Endothelial cell of umbilical vein (primary cell): ENCODE results near the gene MID2. TPM values are rescaled to one million over a fixed set of nuclear protein-coding genes. Genes with fewer than 3 reads are reported as not detected.

Experiments used
- BruUV-seq: library from RNA; stranded (reverse); fragments of 400-500 nt; replicated peaks from 2 replicates; lab custom pipeline; 2021; lab: Mats Ljungman, UMichigan
- CTCF ChIA-PET: fragments of 300-600, 350-600 bp; sonication (Branson Sonifier 250); formaldehyde crosslinking; loops from one replicate; lab custom pipeline; 2021; ENCODE audit warnings: antibody characterized with exemption, inconsistent platforms; lab: Charles Lee
- POLR2A ChIA-PET: fragments of 300-600, 350-600 bp; sonication (Branson Sonifier 250); formaldehyde crosslinking; loops from one replicate; lab custom pipeline; 2021; ENCODE audit warnings: antibody characterized with exemption, inconsistent platforms; lab: Charles Lee
- DNase-seq: peaks from one replicate; pipeline ENCODE4 v3.0.0-alpha.2; 2011; ENCODE audit warnings: low read depth, low spot score
- FAIRE-seq: peaks from 2 replicates; lab custom pipeline; 2011; peaks lifted over from hg19 to GRCh38; lab: Jason Lieb, UNC
- H2AFZ ChIP-seq: 2 replicates; pipeline ENCODE4 v1.6.0; 2012; ENCODE audit warnings: low read depth, low read length, control low read depth, inconsistent platforms
- H3K27ac ChIP-seq: 2 replicates; pipeline ENCODE4 v1.5.1; 2011; ENCODE audit warnings: low read depth, mild to moderate bottlenecking, control low read depth, low read length, moderate library complexity; ENCODE audit not compliant: insufficient read depth
- H3K27me3 ChIP-seq, 2 experiments: 2 replicates each; pipeline versions ENCODE4 v1.6.0 to v1.6.1; 2011; ENCODE audit warnings: low read length in 2 of 2, mixed read lengths in 1 of 2; ENCODE audit not compliant: control insufficient read depth in 2 of 2, insufficient read depth in 2 of 2
- H3K36me3 ChIP-seq, 2 experiments: 2 replicates in 1 of 2; 3 replicates in 1 of 2; pipeline ENCODE4 v1.5.1; 2011; ENCODE audit warnings: low read length in 2 of 2, mild to moderate bottlenecking in 1 of 2, moderate library complexity in 1 of 2; ENCODE audit not compliant: control insufficient read depth in 2 of 2, insufficient read depth in 2 of 2; ENCODE audit errors: extremely low read depth in 1 of 2
- H3K4me1 ChIP-seq: 3 replicates; pipeline ENCODE4 v1.5.1; 2011; ENCODE audit warnings: mild to moderate bottlenecking, low read length; ENCODE audit not compliant: control insufficient read depth, insufficient read depth; ENCODE audit errors: extremely low read depth
- H3K4me2 ChIP-seq: 2 replicates; pipeline ENCODE4 v1.6.1; 2011; ENCODE audit warnings: low read length, control low read depth, mixed read lengths; ENCODE audit not compliant: insufficient read depth
- H3K4me3 ChIP-seq, 3 experiments: fragments of 200-600 bp in 1 of 3; sonication (generic), shearing (Covaris generic) in 1 of 3; replicated peaks in 1 of 3; 2 replicates each; pipeline ENCODE4 v1.5.1; 2011 to 2016; ENCODE audit warnings: control low read depth in 3 of 3, low read length in 3 of 3, mild to moderate bottlenecking in 2 of 3, inconsistent platforms in 1 of 3, low read depth in 1 of 3, moderate library complexity in 1 of 3; ENCODE audit not compliant: insufficient read depth in 1 of 3
- H3K79me2 ChIP-seq: 2 replicates; pipeline ENCODE4 v1.6.0; 2012; ENCODE audit warnings: low read length, inconsistent platforms; ENCODE audit not compliant: control insufficient read depth, insufficient read depth
- H3K9ac ChIP-seq: replicated peaks from 2 replicates; pipeline ENCODE3; 2011; ENCODE audit warnings: low read length, control low read depth; ENCODE audit not compliant: insufficient read depth; ENCODE audit errors: extremely low read depth
- H3K9me1 ChIP-seq: replicated peaks from 3 replicates; pipeline ENCODE4 v1.6.0; 2011; ENCODE audit warnings: mild to moderate bottlenecking, low read length; ENCODE audit not compliant: control insufficient read depth, insufficient read depth; ENCODE audit errors: extremely low read depth
- H3K9me3 ChIP-seq: replicated peaks from 2 replicates; pipeline ENCODE4 v1.5.1; 2012; ENCODE audit warnings: low read length, inconsistent platforms; ENCODE audit not compliant: control insufficient read depth, insufficient read depth
- H4K20me1 ChIP-seq: replicated peaks from 2 replicates; pipeline ENCODE3; 2011; ENCODE audit warnings: mild to moderate bottlenecking, low read length; ENCODE audit not compliant: control insufficient read depth, insufficient read depth; ENCODE audit errors: extremely low read depth
- CTCF ChIP-seq, 2 donors: IDR thresholded peaks; 1 replicate in 1 of 2; 2 replicates in 1 of 2; pipeline ENCODE4 v1.5.1; 2011; ENCODE audit warnings: low read length in 2 of 2, mild to moderate bottlenecking in 2 of 2, moderate library complexity in 2 of 2, control low read depth in 1 of 2, inconsistent platforms in 1 of 2, low read depth in 1 of 2; ENCODE audit not compliant: insufficient read depth in 1 of 2; ENCODE audit errors: extremely low read depth in 1 of 2
- EZH2 ChIP-seq: IDR thresholded peaks from 2 replicates; pipeline ENCODE4 v1.6.1; 2012; ENCODE audit warnings: borderline replicate concordance, low read depth, mild to moderate bottlenecking, moderate library complexity, low read length, inconsistent platforms; ENCODE audit not compliant: severe bottlenecking
- FOS ChIP-seq: IDR thresholded peaks from 2 replicates; pipeline ENCODE4 v1.6.1; 2011; ENCODE audit warnings: mild to moderate bottlenecking, low read length, moderate library complexity, borderline replicate concordance; ENCODE audit not compliant: insufficient read depth
- GATA2 ChIP-seq: IDR thresholded peaks from 2 replicates; pipeline ENCODE4 v1.7.0; 2011; ENCODE audit warnings: low read depth, mild to moderate bottlenecking, moderate library complexity, mixed read lengths, low read length; ENCODE audit not compliant: insufficient read length, insufficient read depth
- JUN ChIP-seq: IDR thresholded peaks from 2 replicates; pipeline ENCODE4 v1.6.1; 2011; ENCODE audit warnings: borderline replicate concordance, low read depth; ENCODE audit not compliant: insufficient read length, insufficient read depth
- MAX ChIP-seq: IDR thresholded peaks from 2 replicates; pipeline ENCODE4 v1.6.1; 2011; ENCODE audit not compliant: insufficient read depth, insufficient read length
- MYC ChIP-seq: IDR thresholded peaks from one replicate; pipeline ENCODE4 v1.6.1; 2011; ENCODE audit warnings: mild to moderate bottlenecking, low read depth, low read length
- POLR2A ChIP-seq: IDR thresholded peaks from 2 replicates; pipeline ENCODE4 v1.6.1; 2012; ENCODE audit warnings: low read depth, mild to moderate bottlenecking, control low read depth, low read length
- dilution Hi-C: fragments of 300-500 bp; cut with MboI; formaldehyde crosslinking; loops from one replicate; pipeline ENCODE4 v1.15.0; 2019; ENCODE audit warnings: low sequenced_read_pairs; ENCODE audit not compliant: extremely low pct_ligation_motif_present
- intact Hi-C: fragments of 100-400 bp; cut with micrococcal nuclease; formaldehyde crosslinking; loops from one replicate; pipeline ENCODE4 v1.10.0; 2022
- polyA plus RNA-seq, 4 experiments: library from polyadenylated mRNA; depleted of rRNA in 3 of 4; stranded (reverse) in 3 of 4; unstranded in 1 of 4; fragments of >200 nt; gene quantifications; 2 replicates each; pipeline versions ENCODE4 v1.2.1 to v1.2.3, GENCODE V29; 2011 to 2012; ENCODE audit warnings: missing spikeins in 1 of 4
- total RNA-seq: library from RNA; stranded (reverse); gene quantifications from 2 replicates; pipeline ENCODE4 v1.2.3, GENCODE V29; 2021

MID2 gene
- total and polyA plus RNA-seq, 2 donors (not counting 3 experiments of a cell fraction or from before 2014, with no cell fraction given), result 16.4 to 25.3 TPM

- no peak overlapping the region for H2AFZ ChIP-seq
- H3K9me3 ChIP-seq, result no peaks in the 10 kb centered on the region
- ChIA-PET CTCF (no interaction called here), POLR2A (no interaction called here)
- dilution Hi-C loops, result no loop called here
- no peaks in the 10 kb centered on the region for H3K27me3 ChIP-seq
- no peak overlapping the region for H3K27ac ChIP-seq
- H3K79me2 ChIP-seq, result peaks cover 12% of the 10 kb centered on the region
- H3K36me3 ChIP-seq, result no peaks in the 10 kb centered on the region
- no peak overlapping the region for H3K9ac ChIP-seq
- DNase-seq (peak; percentile 1), FAIRE-seq (no peak)
- H3K4me1 ChIP-seq, result peaks cover 14% of the 10 kb centered on the region
- no peak overlapping the region for H3K4me3 ChIP-seq
- TF ChIP-seq MYC (no peak), GATA2 (no peak), MAX (no peak), EZH2 (no peak), CTCF (IDR thresholded peaks at IDR 0.05; ENCODE audit: extremely low read depth in 1 of 2, insufficient read depth in 1 of 2, low read depth in 1 of 2, low read length in 2 of 2) (no peak)
- intact Hi-C loops, result loop anchor here (10.0 kb wide), 1 partner anchor 52 kb away; no protein-coding TSS in a partner anchor
- H4K20me1 ChIP-seq, result no peaks in the 10 kb centered on the region
- no TSS peak for BruUV-seq
- H3K9me1 ChIP-seq, result no peaks in the 10 kb centered on the region
- H3K4me2 ChIP-seq, result no peak overlapping the region
Observed at GRCh38 chrX:107823042-107823441, 2.6 kb upstream of the MID2 start.

GRCh38 chrX:107823456-107823855 is 2.2 kb upstream of the MID2 start:
- POLR2A ChIA-PET, result no interaction called here

More at GRCh38 chrX:107823456-107823855, 2.2 kb upstream of the MID2 start:
- no peaks in the 10 kb centered on the region for H3K9me3 ChIP-seq
- no peak overlapping the region for H3K9ac ChIP-seq
- TF ChIP-seq FOS (no peak), POLR2A (no peak), JUN (no peak)
- H3K4me2 ChIP-seq, result peak overlapping the region; percentile 47
- H3K4me3 ChIP-seq, result no peak overlapping the region
- no TSS peak for BruUV-seq
- no peaks in the 10 kb centered on the region for H3K9me1 ChIP-seq
- H3K27me3 ChIP-seq, result no peaks in the 10 kb centered on the region
- FAIRE-seq, result peak; percentile 73
- CTCF ChIA-PET, result no interaction called here
- no peak overlapping the region for H3K27ac ChIP-seq
- DNase-seq, result peak; percentile 69
- no peaks in the 10 kb centered on the region for H3K36me3 ChIP-seq
- intact Hi-C loops (loop anchor here (10.0 kb wide), 1 partner anchor 51 kb away; no protein-coding TSS in a partner anchor), dilution Hi-C loops (no loop called here)
- H3K4me1 ChIP-seq, result peaks cover 14% of the 10 kb centered on the region
- no peak overlapping the region for H2AFZ ChIP-seq
- no peaks in the 10 kb centered on the region for H4K20me1 ChIP-seq
- peaks cover 15% of the 10 kb centered on the region for H3K79me2 ChIP-seq
